GM19351 (cell line): ENCODE data around the gene C5orf15.

Source experiments
- ATAC-seq: cut with Tn5 transposase; IDR thresholded peaks from one replicate; pipeline ENCODE4 v1.9.1; 2021; ENCODE audit warnings: mild to moderate bottlenecking, moderate library complexity; ENCODE audit not compliant: unreplicated experiment

Gene C5orf15

GRCh38 chr5:133925866-133926488, 42.4 kb downstream of the C5orf15 start:
- ATAC-seq: no peak

- no peak for ATAC-seq
Observed at GRCh38 chr5:133925269-133925668, 43.2 kb downstream of the C5orf15 start.

- ATAC-seq: no peak
Observed at GRCh38 chr5:133924221-133924920, 44.1 kb downstream of the C5orf15 start.

- ATAC-seq: no peak
Observed at GRCh38 chr5:133921979-133922378, 46.4 kb downstream of the C5orf15 start.

- no peak for ATAC-seq
Observed at GRCh38 chr5:133921069-133921468, 47.4 kb downstream of the C5orf15 start.

GRCh38 chr5:133919148-133920136, 49.0 kb downstream of the C5orf15 start:
- no peak for ATAC-seq

- ATAC-seq: no peak
Observed at GRCh38 chr5:133918731-133919130, 49.7 kb downstream of the C5orf15 start.

GRCh38 chr5:133918316-133918715, 50.1 kb downstream of the C5orf15 start:
- ATAC-seq: no peak

- ATAC-seq: no peak
Observed at GRCh38 chr5:133917785-133918184, 50.6 kb downstream of the C5orf15 start.

- no peak for ATAC-seq
Observed at GRCh38 chr5:133916914-133917313, 51.5 kb downstream of the C5orf15 start.

- no peak for ATAC-seq
Observed at GRCh38 chr5:133916479-133916878, 51.9 kb downstream of the C5orf15 start.

- ATAC-seq: no peak
Observed at GRCh38 chr5:133914434-133914833, 54.0 kb downstream of the C5orf15 start.

GRCh38 chr5:133913413-133914155, 54.8 kb downstream of the C5orf15 start:
- no peak for ATAC-seq

GRCh38 chr5:133912951-133913350, 55.5 kb downstream of the C5orf15 start:
- ATAC-seq: no peak

- no peak for ATAC-seq
Observed at GRCh38 chr5:133910571-133910970, 57.9 kb downstream of the C5orf15 start.

- no peak for ATAC-seq
Observed at GRCh38 chr5:133909603-133910002, 58.8 kb downstream of the C5orf15 start.

GRCh38 chr5:133907075-133907474, 61.4 kb downstream of the C5orf15 start:
- no peak for ATAC-seq

GRCh38 chr5:133906303-133906702, 62.1 kb downstream of the C5orf15 start:
- no peak for ATAC-seq
